ENCODE data around the gene BIN1. TPM values are rescaled to one million over a fixed set of nuclear protein-coding genes. Genes with fewer than 3 reads are reported as not detected.

Gene BIN1
- total RNA-seq, 4 donors from 2014 or later, result 36.1 to 101 (median 53.9) TPM

DNA sequence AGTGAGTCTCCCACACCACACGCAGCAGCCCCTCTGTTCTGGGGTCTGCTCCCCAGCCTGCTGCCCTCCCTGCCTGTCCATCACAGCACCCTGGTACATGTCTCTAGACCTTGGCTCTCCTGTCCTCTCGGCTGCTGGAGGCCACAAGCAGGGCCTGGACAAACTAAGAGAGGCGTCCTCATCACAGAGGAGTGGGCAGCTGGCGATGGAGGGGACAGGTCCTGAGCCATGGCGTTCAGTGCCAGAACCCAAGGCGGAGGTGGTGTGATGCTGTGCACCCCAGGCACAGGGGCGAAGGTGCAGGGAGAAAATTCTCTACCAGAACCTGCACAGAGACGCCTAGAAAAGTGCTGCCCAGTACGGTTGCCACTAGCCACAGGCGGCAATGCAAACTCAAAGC, 47.4 kb downstream of the BIN1 start:
- Histone ChIP-seq H3K36me3 (peaks cover 0 to 82% of the 10 kb centered on the region in 2 donors), H3K9me3 (no peaks in the 10 kb centered on the region), H3K27me3 (no peaks in the 10 kb centered on the region), H3K27ac (no peak overlapping the region), H3K4me1 (peaks cover 0 to 13% (median 6%) of the 10 kb centered on the region in 3 donors), H3K4me3 (no peak overlapping the region)
- no peak for ATAC-seq
- WGBS, 2 donors (ENCODE audit: low coverage in 1 of 2), result 100% methylated on average over 1 of the region's 10 CpGs; no CpG with 5 or more reads in 1 of the 2 donors
- TF ChIP-seq POLR2A (IDR thresholded peaks at IDR 0.05) (no peak), POLR2AphosphoS5 (IDR thresholded peaks at IDR 0.05) (no peak), EP300 (IDR thresholded peaks at IDR 0.05) (no peak)
- TF ChIP-seq, protein P1, sequence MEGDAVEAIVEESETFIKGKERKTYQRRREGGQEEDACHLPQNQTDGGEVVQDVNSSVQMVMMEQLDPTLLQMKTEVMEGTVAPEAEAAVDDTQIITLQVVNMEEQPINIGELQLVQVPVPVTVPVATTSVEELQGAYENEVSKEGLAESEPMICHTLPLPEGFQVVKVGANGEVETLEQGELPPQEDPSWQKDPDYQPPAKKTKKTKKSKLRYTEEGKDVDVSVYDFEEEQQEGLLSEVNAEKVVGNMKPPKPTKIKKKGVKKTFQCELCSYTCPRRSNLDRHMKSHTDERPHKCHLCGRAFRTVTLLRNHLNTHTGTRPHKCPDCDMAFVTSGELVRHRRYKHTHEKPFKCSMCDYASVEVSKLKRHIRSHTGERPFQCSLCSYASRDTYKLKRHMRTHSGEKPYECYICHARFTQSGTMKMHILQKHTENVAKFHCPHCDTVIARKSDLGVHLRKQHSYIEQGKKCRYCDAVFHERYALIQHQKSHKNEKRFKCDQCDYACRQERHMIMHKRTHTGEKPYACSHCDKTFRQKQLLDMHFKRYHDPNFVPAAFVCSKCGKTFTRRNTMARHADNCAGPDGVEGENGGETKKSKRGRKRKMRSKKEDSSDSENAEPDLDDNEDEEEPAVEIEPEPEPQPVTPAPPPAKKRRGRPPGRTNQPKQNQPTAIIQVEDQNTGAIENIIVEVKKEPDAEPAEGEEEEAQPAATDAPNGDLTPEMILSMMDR (IDR thresholded peaks at IDR 0.05), result no peak

DNA sequence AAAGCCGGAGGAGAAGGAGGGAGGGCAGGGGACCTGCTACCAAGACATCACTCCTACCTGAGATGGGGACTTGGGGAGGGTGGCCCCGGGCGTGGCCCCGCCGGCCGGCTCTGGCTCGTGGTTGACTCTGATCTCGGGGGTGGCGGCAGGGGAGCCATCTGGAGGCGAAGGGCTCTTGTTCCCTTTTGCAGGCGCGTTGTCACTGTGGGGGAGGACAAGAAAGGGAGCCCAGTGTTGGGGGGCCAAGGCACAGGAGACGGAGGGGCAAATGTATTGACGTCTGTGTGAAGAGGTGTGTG, 48.1 kb downstream of the BIN1 start:
- TF ChIP-seq POLR2A (IDR thresholded peaks at IDR 0.05) (no peak), EP300 (IDR thresholded peaks at IDR 0.05) (no peak), POLR2AphosphoS5 (IDR thresholded peaks at IDR 0.05) (no peak)
- TF ChIP-seq, protein P1 (IDR thresholded peaks at IDR 0.05), result no peak
- H3K9me3 ChIP-seq, result no peaks in the 10 kb centered on the region
- no peak overlapping the region for H3K4me3 ChIP-seq
- H3K27ac ChIP-seq, result no peak overlapping the region
- no peaks in the 10 kb centered on the region for H3K27me3 ChIP-seq
- H3K36me3 ChIP-seq, result peaks cover 0 to 87% of the 10 kb centered on the region in 2 donors
- WGBS, 2 donors (ENCODE audit: low coverage in 1 of 2), result 97 to 100% methylated on average over 1 to 5 of the region's 14 CpGs
- peaks cover 0 to 6% (median 0%) of the 10 kb centered on the region in 3 donors for H3K4me1 ChIP-seq
- no peak for ATAC-seq

DNA sequence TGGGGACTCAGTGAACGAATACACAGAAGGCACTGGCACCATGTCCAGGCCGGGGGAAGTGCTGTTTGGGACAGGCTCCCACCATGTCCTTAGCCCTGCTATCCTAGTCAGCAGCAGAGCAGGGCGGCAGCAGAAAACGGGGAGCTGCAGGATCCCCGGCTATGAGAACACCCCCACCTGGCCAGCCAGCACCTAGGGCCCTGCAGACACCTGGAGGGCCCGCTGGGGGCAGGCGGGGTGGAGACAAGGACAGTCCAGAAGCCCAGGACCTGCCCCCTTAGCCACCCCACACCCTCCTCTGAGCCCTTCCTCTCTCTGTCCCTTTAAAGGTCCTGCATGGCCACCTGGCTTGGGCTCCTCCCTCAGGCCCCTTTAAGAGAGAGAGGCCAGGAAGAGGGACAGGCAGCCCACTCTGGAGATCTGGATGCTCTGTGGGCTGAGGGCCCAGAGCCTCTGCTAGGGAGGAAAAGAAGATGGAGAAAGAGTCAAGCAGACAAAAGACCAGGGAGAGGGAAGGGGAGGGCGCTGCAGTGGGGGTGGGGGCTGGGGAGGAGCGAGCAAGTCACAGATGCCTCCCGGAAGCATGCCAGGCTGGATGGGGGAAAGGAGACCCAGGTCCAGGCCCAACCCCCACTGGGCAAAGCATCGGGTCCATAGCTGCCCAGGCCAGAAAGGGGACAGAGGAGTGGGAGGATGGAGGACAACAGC, 48.6 kb downstream of the BIN1 start:
- Histone ChIP-seq H3K27me3 (no peaks in the 10 kb centered on the region), H3K4me3 (no peak overlapping the region), H3K36me3 (peaks cover 0 to 87% of the 10 kb centered on the region in 2 donors), H3K27ac (no peak overlapping the region), H3K9me3 (no peaks in the 10 kb centered on the region), H3K4me1 (peaks cover 0 to 1% (median 0%) of the 10 kb centered on the region in 3 donors)
- TF ChIP-seq POLR2AphosphoS5 (IDR thresholded peaks at IDR 0.05) (no peak), POLR2A (IDR thresholded peaks at IDR 0.05) (no peak), EP300 (IDR thresholded peaks at IDR 0.05) (no peak)
- TF ChIP-seq, protein P1 (IDR thresholded peaks at IDR 0.05), result no peak
- WGBS, 2 donors (ENCODE audit: low coverage in 1 of 2), result 20 to 100% methylated on average over 1 of the region's 11 CpGs
- ATAC-seq, result no peak

DNA sequence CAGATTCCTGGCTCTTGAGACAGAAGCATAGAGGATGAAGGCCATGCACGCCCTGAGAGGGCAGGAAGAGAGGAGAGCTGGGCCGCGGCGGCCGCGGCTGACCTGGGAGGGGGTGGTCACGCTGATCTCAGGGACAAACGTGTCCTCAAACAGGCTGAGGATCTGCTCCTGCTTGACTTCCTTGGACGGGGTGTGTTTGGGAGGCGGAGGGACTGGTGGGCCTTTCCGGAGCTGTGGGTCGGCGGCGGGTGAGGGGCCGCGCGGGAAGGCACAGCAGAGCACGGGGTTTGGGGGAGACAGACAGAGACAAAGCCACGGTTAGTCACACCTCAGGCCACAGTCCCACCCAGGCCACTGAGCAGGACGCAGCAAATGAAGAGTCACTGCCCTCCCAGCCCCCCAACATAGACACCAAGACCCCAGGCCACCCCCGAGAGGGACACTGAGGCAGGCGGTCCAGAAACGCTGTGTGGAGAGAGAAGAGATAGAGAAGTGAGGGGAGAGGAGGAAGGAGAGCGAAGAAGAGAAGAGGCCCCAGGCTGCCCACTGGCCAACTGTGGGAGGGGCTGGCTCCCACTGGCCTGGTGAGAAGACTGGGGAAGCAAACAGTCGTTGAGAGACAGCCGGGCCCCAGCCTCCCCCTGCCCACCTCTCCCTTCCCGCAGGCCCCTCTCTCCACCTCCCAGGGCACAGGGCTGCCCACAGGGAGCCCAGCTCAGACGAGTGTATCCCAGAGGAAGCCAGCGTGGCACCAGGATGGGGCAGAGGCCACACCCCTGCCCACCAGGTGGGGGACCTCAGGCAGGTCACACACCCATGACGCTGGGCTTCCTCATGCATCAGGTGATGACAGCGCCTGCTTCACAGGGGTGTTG, 49.3 kb downstream of the BIN1 start:
- Histone ChIP-seq H3K4me3 (no peak overlapping the region), H3K4me1 (no peaks in the 10 kb centered on the region), H3K27me3 (no peaks in the 10 kb centered on the region), H3K27ac (no peak overlapping the region), H3K9me3 (no peaks in the 10 kb centered on the region), H3K36me3 (peaks cover 0 to 83% of the 10 kb centered on the region in 2 donors)
- ATAC-seq, result no peak
- TF ChIP-seq POLR2AphosphoS5 (IDR thresholded peaks at IDR 0.05), result no peak
- TF ChIP-seq EP300 (IDR thresholded peaks at IDR 0.05), result no peak
- TF ChIP-seq, protein P1 (IDR thresholded peaks at IDR 0.05), result no peak
- no peak for TF ChIP-seq POLR2A (IDR thresholded peaks at IDR 0.05)
- WGBS, 2 donors (ENCODE audit: low coverage in 1 of 2), result 79% methylated on average over 6 of the region's 31 CpGs; no CpG with 5 or more reads in 1 of the 2 donors

Data from gastroesophageal sphincter (tissue), 4 donors.